CD8-positive, alpha-beta memory T cell (primary cell): ENCODE measurements around the gene RGL2. TPM values are rescaled to one million over a fixed set of nuclear protein-coding genes. Genes with fewer than 3 reads are reported as not detected.

Experiments
- CTCF ChIA-PET: fragments of 350-600 bp; sonication (Branson Sonifier 250); formaldehyde crosslinking; loops from one replicate; lab custom pipeline; 2021; ENCODE audit warnings: antibody characterized with exemption; lab: Charles Lee
- POLR2A ChIA-PET: fragments of 350-600 bp; sonication (Branson Sonifier 250); formaldehyde crosslinking; loops from one replicate; lab custom pipeline; 2021; ENCODE audit warnings: antibody characterized with exemption; lab: Charles Lee
- DNase-seq, 5 donors: peaks; one replicate each; pipeline versions ENCODE4 v3.0.0 to v3.0.0-alpha.2; 2020 to 2022; ENCODE audit warnings: mixed read lengths in 1 of 5
- H3K27ac ChIP-seq: one replicate; pipeline ENCODE4 v1.7.0; 2013; ENCODE audit warnings: low read depth, mild to moderate bottlenecking, low read length, moderate library complexity
- H3K27me3 ChIP-seq: 2 replicates; pipeline ENCODE4 v1.7.0; 2013; ENCODE audit warnings: low read length, mild to moderate bottlenecking; ENCODE audit not compliant: insufficient read depth, poor library complexity, severe bottlenecking
- H3K36me3 ChIP-seq: 2 replicates; pipeline ENCODE4 v1.7.0; 2013; ENCODE audit warnings: mild to moderate bottlenecking, low read length, moderate library complexity; ENCODE audit not compliant: insufficient read depth
- H3K4me1 ChIP-seq: 2 replicates; pipeline ENCODE4 v1.7.0; 2013; ENCODE audit warnings: mild to moderate bottlenecking, low read length, moderate library complexity; ENCODE audit not compliant: insufficient read depth
- H3K4me3 ChIP-seq: 2 replicates; pipeline ENCODE4 v1.7.0; 2013; ENCODE audit warnings: mild to moderate bottlenecking, low read length
- H3K9me3 ChIP-seq: 2 replicates; pipeline ENCODE4 v1.7.0; 2013; ENCODE audit warnings: mild to moderate bottlenecking, low read length
- H3K27ac Mint-ChIP-seq, 8 donors: one replicate each; pipeline ENCODE4 v1.8.0; 2020 to 2021; ENCODE audit warnings: mixed read lengths in 8 of 8, mild to moderate bottlenecking in 6 of 8, inconsistent platforms in 3 of 8, moderate library complexity in 3 of 8
- H3K27me3 Mint-ChIP-seq, 2 donors: one replicate each; pipeline ENCODE4 v1.8.0; 2020 to 2021; ENCODE audit warnings: mixed read lengths in 2 of 2, mild to moderate bottlenecking in 1 of 2, moderate library complexity in 1 of 2
- H3K36me3 Mint-ChIP-seq, 3 donors: one replicate each; pipeline ENCODE4 v1.8.0; 2020 to 2021; ENCODE audit warnings: mixed read lengths in 3 of 3, inconsistent platforms in 1 of 3, mild to moderate bottlenecking in 1 of 3
- H3K4me1 Mint-ChIP-seq, 3 donors: one replicate each; pipeline ENCODE4 v1.8.0; 2020 to 2021; ENCODE audit warnings: mixed read lengths in 3 of 3, inconsistent platforms in 1 of 3, mild to moderate bottlenecking in 1 of 3
- H3K4me3 Mint-ChIP-seq, 7 donors: one replicate each; pipeline ENCODE4 v1.8.0; 2020 to 2021; ENCODE audit warnings: mixed read lengths in 7 of 7, mild to moderate bottlenecking in 6 of 7, moderate library complexity in 4 of 7, inconsistent platforms in 2 of 7
- H3K9me3 Mint-ChIP-seq, 5 donors: one replicate each; pipeline ENCODE4 v1.8.0; 2020 to 2022; ENCODE audit warnings: mixed read lengths in 5 of 5, mild to moderate bottlenecking in 3 of 5, moderate library complexity in 2 of 5, inconsistent platforms in 1 of 5
- polyA plus RNA-seq: library from polyadenylated mRNA; unstranded; fragments of 300-500 nt; fragmentation: Illumina TruSeq; gene quantifications from one replicate; pipeline ENCODE4 v1.2.3, GENCODE V29; 2021
- total RNA-seq, 2 experiments: library from RNA; stranded (reverse); gene quantifications; one replicate each; pipeline ENCODE4 v1.2.3, GENCODE V29; 2021

The RGL2 gene
- total and polyA plus RNA-seq, 3 experiments from 2014 or later = 10.4 to 22.9 (median 20.5) TPM

GRCh38 chr6:33241968-33242367 is 56.8 kb downstream of the RGL2 start:
- no peaks in the 10 kb centered on the region for H3K9me3 Mint-ChIP-seq
- no peaks in the 10 kb centered on the region for H3K4me1 ChIP-seq
- peak overlapping the region in 1 of 7 donors; percentile 57 for H3K4me3 Mint-ChIP-seq
- no peak overlapping the region for H3K27ac ChIP-seq
- H3K27me3 Mint-ChIP-seq = peaks cover 3 to 29% of the 10 kb centered on the region in 2 donors
- H3K27ac Mint-ChIP-seq = peak overlapping the region in 3 of 8 donors; percentile 2 to 26 (median 19)
- POLR2A ChIA-PET = no interaction called here
- no peaks in the 10 kb centered on the region for H3K27me3 ChIP-seq
- H3K4me1 Mint-ChIP-seq = peaks cover 2 to 8% (median 6%) of the 10 kb centered on the region in 3 donors
- DNase-seq = peak in 1 of 5 donors; percentile 8
- no peaks in the 10 kb centered on the region for H3K36me3 ChIP-seq
- H3K36me3 Mint-ChIP-seq = no peaks in the 10 kb centered on the region
- no peaks in the 10 kb centered on the region for H3K9me3 ChIP-seq
- no peak overlapping the region for H3K4me3 ChIP-seq
- CTCF ChIA-PET = no interaction called here

Other genes with a start within 250 kb of the RGL2 start
- 10 to 100 TPM; 69.8 to 71.7 TPM for gene HLA-DPA1, start 225.3 kb downstream of the RGL2 start, total RNA-seq
- gene HLA-DPA1, start 225.3 kb downstream of the RGL2 start, polyA plus RNA-seq = 156 TPM
- gene HLA-DPB1, start 223.0 kb downstream of the RGL2 start, total RNA-seq = 10 to 100 TPM; 20.8 to 25.1 TPM
- 178 TPM for gene HLA-DPB1, start 223.0 kb downstream of the RGL2 start, polyA plus RNA-seq
- gene COL11A2, start 106.5 kb downstream of the RGL2 start, total RNA-seq = 1 to 10 TPM in 1 of 2 experiments, under 1 TPM in 1; 0.69 to 1.1 TPM
- gene COL11A2, start 106.5 kb downstream of the RGL2 start, polyA plus RNA-seq = not detected
- gene RXRB, start 98.3 kb downstream of the RGL2 start, total RNA-seq = 10 to 100 TPM; 47.1 to 51.4 TPM
- 8.5 TPM for gene RXRB, start 98.3 kb downstream of the RGL2 start, polyA plus RNA-seq
- gene SLC39A7, start 98.1 kb downstream of the RGL2 start, total RNA-seq = 10 to 100 TPM; 63.1 to 63.6 TPM
- 32.9 TPM for gene SLC39A7, start 98.1 kb downstream of the RGL2 start, polyA plus RNA-seq
- 10 to 100 TPM; 21.3 to 23.5 TPM for gene HSD17B8, start 94.3 kb downstream of the RGL2 start, total RNA-seq
- 50.7 TPM for gene HSD17B8, start 94.3 kb downstream of the RGL2 start, polyA plus RNA-seq
- gene RING1, start 90.4 kb downstream of the RGL2 start, total RNA-seq = 10 to 100 TPM; 43.1 to 47.0 TPM
- gene RING1, start 90.4 kb downstream of the RGL2 start, polyA plus RNA-seq = 10.1 TPM
- 10 to 100 TPM; 57.2 to 58.5 TPM for gene VPS52, start 27.1 kb downstream of the RGL2 start, total RNA-seq
- 13.4 TPM for gene VPS52, start 27.1 kb downstream of the RGL2 start, polyA plus RNA-seq
- 1,000 to 10,000 TPM; 3,797 to 3,852 TPM for gene RPS18, start 26.9 kb downstream of the RGL2 start, total RNA-seq
- 7,106 TPM for gene RPS18, start 26.9 kb downstream of the RGL2 start, polyA plus RNA-seq
- 1 to 10 TPM; 6.1 to 7.0 TPM for gene B3GALT4, start 21.8 kb downstream of the RGL2 start, total RNA-seq
- gene B3GALT4, start 21.8 kb downstream of the RGL2 start, polyA plus RNA-seq = 35.3 TPM
- 100 to 1,000 TPM; 112 to 117 TPM for gene WDR46, start 9.7 kb downstream of the RGL2 start, total RNA-seq
- gene WDR46, start 9.7 kb downstream of the RGL2 start, polyA plus RNA-seq = 76.0 TPM
- 100 to 1,000 TPM; 118 to 119 TPM for gene PFDN6, start 9.3 kb downstream of the RGL2 start, total RNA-seq
- 37.4 TPM for gene PFDN6, start 9.3 kb downstream of the RGL2 start, polyA plus RNA-seq
- gene TAPBP, start 15.1 kb upstream of the RGL2 start, total RNA-seq = 100 to 1,000 TPM; 211 to 213 TPM
- 500 TPM for gene TAPBP, start 15.1 kb upstream of the RGL2 start, polyA plus RNA-seq
- gene ZBTB22, start 18.8 kb upstream of the RGL2 start, total RNA-seq = 1 to 10 TPM; 6.9 to 7.8 TPM
- gene ZBTB22, start 18.8 kb upstream of the RGL2 start, polyA plus RNA-seq = 12.7 TPM
- 100 to 1,000 TPM in 1 of 2 experiments, 10 to 100 TPM in 1; 88.2 to 106 TPM for gene DAXX, start 24.0 kb upstream of the RGL2 start, total RNA-seq
- 152 TPM for gene DAXX, start 24.0 kb upstream of the RGL2 start, polyA plus RNA-seq
- 10 to 100 TPM; 51.6 to 52.7 TPM for gene KIFC1, start 92.9 kb upstream of the RGL2 start, total RNA-seq
- 0.39 TPM for gene KIFC1, start 92.9 kb upstream of the RGL2 start, polyA plus RNA-seq
- gene PHF1, start 112.1 kb upstream of the RGL2 start, total RNA-seq = 10 to 100 TPM; 38.5 to 43.3 TPM
- gene PHF1, start 112.1 kb upstream of the RGL2 start, polyA plus RNA-seq = 76.5 TPM
- 100 to 1,000 TPM; 149 to 164 TPM for gene CUTA, start 119.2 kb upstream of the RGL2 start, total RNA-seq
- gene CUTA, start 119.2 kb upstream of the RGL2 start, polyA plus RNA-seq = 451 TPM
- 10 to 100 TPM; 22.6 to 24.9 TPM for gene SYNGAP1, start 121.1 kb upstream of the RGL2 start, total RNA-seq
- gene SYNGAP1, start 121.1 kb upstream of the RGL2 start, polyA plus RNA-seq = 1.0 TPM
- gene ZBTB9, start 155.6 kb upstream of the RGL2 start, total RNA-seq = 10 to 100 TPM; 16.4 to 16.5 TPM
- 9.1 TPM for gene ZBTB9, start 155.6 kb upstream of the RGL2 start, polyA plus RNA-seq